ENCODE results near the gene MOB3A. TPM values are rescaled to one million over a fixed set of nuclear protein-coding genes. Genes with fewer than 3 reads are reported as not detected.

Gene MOB3A
- total and polyA plus RNA-seq, 2 of the 13 experiments (the other 11 are each of a cell fraction or from before 2014, with no cell fraction given) = 3.5 to 17.8 TPM

- Histone ChIP-seq H2AFZ (ENCODE audit: low read length) (no peak overlapping the region), H3K4me3 (replicated peaks in 1 of 3; ENCODE audit: insufficient read depth in 1 of 3, low read depth in 2 of 3, low read length in 3 of 3) (peak overlapping the region; percentile 58 to 84 (median 69)), H4K20me1 (ENCODE audit: insufficient read depth, low read length) (no peaks in the 10 kb centered on the region), H3K79me2 (ENCODE audit: insufficient read depth, low read length) (no peaks in the 10 kb centered on the region), H3K36me3 (replicated peaks in 1 of 2; ENCODE audit: control insufficient read depth in 1 of 2, insufficient read depth in 2 of 2, low read length in 2 of 2) (no peaks in the 10 kb centered on the region), H3K9ac (ENCODE audit: insufficient read depth, low read depth, low read length) (peak overlapping the region; percentile 97), H3K9me3 (ENCODE audit: low read length) (no peaks in the 10 kb centered on the region), H3K4me1 (ENCODE audit: insufficient read depth, low read length) (peaks cover 77% of the 10 kb centered on the region), H3K27ac (ENCODE audit: extremely low read length, insufficient read depth, low read length) (peak overlapping the region; percentile 100), H3K27me3 (ENCODE audit: control insufficient read depth in 1 of 2, insufficient read depth in 2 of 2, low read length in 2 of 2) (no peaks in the 10 kb centered on the region; a peak in 1 of 5 replicates), H3K4me2 (ENCODE audit: low read depth, low read length) (peak overlapping the region; percentile 91)
- in situ Hi-C loops (cut with HindIII; ENCODE audit: extremely low pct_ligation_motif_present, low pct_unique_long_range_greater_than_20kb) (loop anchor here (5.0 to 10.0 kb wide), 2 partner anchors 40 to 128 kb away; no protein-coding TSS in a partner anchor), intact Hi-C loops (cut with micrococcal nuclease; ENCODE audit: unreplicated experiment) (no loop called here)
- DNase-seq (ENCODE audit: low spot score) (no peak), FAIRE-seq (no peak), ATAC-seq (peak; percentile 0; the same call in 2 of the 3 replicates)
- BruUV-seq (replicated peaks) = no TSS peak
- ChIA-PET POLR2A (interaction anchor here (1.0 to 3.2 kb wide), 6 partner anchors 10 to 46 kb away, joined by 5 to 40 read pairs (median 8); partner anchors contain the start of genes BTBD2 and MKNK2), CTCF (ENCODE audit: low intra/inter-chr PET ratio, low total read pairs) (no interaction called here)
- 29% methylated on average over 5 of the region's 10 CpGs for WGBS (ENCODE audit: low lambda C conversion rate)
- TF ChIP-seq TCF7 (IDR thresholded peaks at IDR 0.05; ENCODE audit: low read depth) (no peak), ZNF430 (CRISPR knock-in tag; IDR thresholded peaks at IDR 0.05) (no peak), MLX (CRISPR knock-in tag; IDR thresholded peaks at IDR 0.05) (no peak), ZBTB34 (CRISPR knock-in tag; IDR thresholded peaks at IDR 0.05) (no peak), THAP7 (CRISPR knock-in tag; IDR thresholded peaks at IDR 0.05) (no peak), MAX (IDR thresholded peaks at IDR 0.05) (no peak), NFYB (CRISPR knock-in tag; IDR thresholded peaks at IDR 0.05) (no peak), RBAK (CRISPR knock-in tag; IDR thresholded peaks at IDR 0.05) (no peak), ZFP90 (CRISPR knock-in tag; IDR thresholded peaks at IDR 0.05; ENCODE audit: borderline replicate concordance) (no peak), KAT7 (CRISPR knock-in tag; IDR thresholded peaks at IDR 0.05; ENCODE audit: borderline replicate concordance) (no peak), ZNF619 (CRISPR knock-in tag; IDR thresholded peaks at IDR 0.05) (no peak), CHD4 (IDR thresholded peaks at IDR 0.05; ENCODE audit: borderline replicate concordance, low read length) (no peak), NFATC3 (CRISPR knock-in tag; IDR thresholded peaks at IDR 0.05) (no peak), HDAC1 (CRISPR knock-in tag; IDR thresholded peaks at IDR 0.05) (no peak)
- TF ChIP-seq, protein P1, sequence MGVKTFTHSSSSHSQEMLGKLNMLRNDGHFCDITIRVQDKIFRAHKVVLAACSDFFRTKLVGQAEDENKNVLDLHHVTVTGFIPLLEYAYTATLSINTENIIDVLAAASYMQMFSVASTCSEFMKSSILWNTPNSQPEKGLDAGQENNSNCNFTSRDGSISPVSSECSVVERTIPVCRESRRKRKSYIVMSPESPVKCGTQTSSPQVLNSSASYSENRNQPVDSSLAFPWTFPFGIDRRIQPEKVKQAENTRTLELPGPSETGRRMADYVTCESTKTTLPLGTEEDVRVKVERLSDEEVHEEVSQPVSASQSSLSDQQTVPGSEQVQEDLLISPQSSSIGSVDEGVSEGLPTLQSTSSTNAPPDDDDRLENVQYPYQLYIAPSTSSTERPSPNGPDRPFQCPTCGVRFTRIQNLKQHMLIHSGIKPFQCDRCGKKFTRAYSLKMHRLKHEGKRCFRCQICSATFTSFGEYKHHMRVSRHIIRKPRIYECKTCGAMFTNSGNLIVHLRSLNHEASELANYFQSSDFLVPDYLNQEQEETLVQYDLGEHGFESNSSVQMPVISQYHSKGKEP (CRISPR knock-in tag; IDR thresholded peaks at IDR 0.05) = no peak
These were observed 33.8 kb downstream of the MOB3A start for GRCh38 chr19:2062389-2062729.

Measured in HepG2 (cell line).